Skeletal muscle satellite cell (primary cell): Measurements from ENCODE around the gene ANKRD55. TPM values are rescaled to one million over a fixed set of nuclear protein-coding genes. Genes with fewer than 3 reads are reported as not detected.

Source experiments
- small RNA-seq: library from RNA; depleted of rRNA; stranded (forward); fragments of <200 nt; gene quantifications from one replicate; pipeline ENCODE3, GENCODE V24; 2012

The ANKRD55 gene

Small RNAs within 50 kb of the gene (small RNA-seq; reads per million reads assigned to genes)
- gene RNA5SP184 (not detected), gene RNA5SP185 (not detected), gene RNU6-299P (not detected)
